Adrenal gland (tissue), 5 donors: ENCODE measurements around the gene BZW2.

Experiments used
- CTCF ChIP-seq, 6 experiments: fragments of 450-650 bp in 4 of 6; fragments of 200-600 bp in 2 of 6; sonication (generic) in 1 of 6; IDR thresholded peaks; 1 replicate in 5 of 6; 2 replicates in 1 of 6; pipeline versions ENCODE4 v1.5.1 to v1.8.0; 2016 to 2021; ENCODE audit warnings: antibody characterized with exemption in 6 of 6, mild to moderate bottlenecking in 2 of 6, moderate library complexity in 1 of 6
- POLR2A ChIP-seq, 2 donors: fragments of 450-650 bp; IDR thresholded peaks; one replicate each; pipeline ENCODE4 v1.6.1; 2017; ENCODE audit warnings: antibody characterized with exemption in 2 of 2, mild to moderate bottlenecking in 2 of 2, moderate library complexity in 1 of 2
- donor health status: DM: no; HTN: no; CAD: no.

- peak in 3 of 6 experiments; percentile 2 to 33 (median 14) for TF ChIP-seq CTCF (IDR thresholded peaks at IDR 0.05)
- TF ChIP-seq POLR2A (IDR thresholded peaks at IDR 0.05), result peak; percentile 97
These were observed at the start of gene BZW2, which contains the start of gene ANKMY2 for GRCh38 chr7:16645593-16646471.
